Effector CD8-positive, alpha-beta T cell (primary cell): Measurements from ENCODE around the gene ZNF385B.

Source experiments
- DNase-seq: peaks from one replicate; lab custom pipeline; 2025; lab: John Stamatoyannopoulos, UW

The ZNF385B gene

GRCh38 chr2:179745635-179746256 lies 115.7 kb downstream of the ZNF385B start:
- no peak for DNase-seq

GRCh38 chr2:179744401-179744800 lies 117.0 kb downstream of the ZNF385B start:
- DNase-seq = no peak

- DNase-seq = no peak
Measured at GRCh38 chr2:179741317-179741716, 120.1 kb downstream of the ZNF385B start.

- DNase-seq = no peak
Measured at GRCh38 chr2:179729966-179730365, 131.4 kb downstream of the ZNF385B start.

GRCh38 chr2:179726461-179727180 lies 134.8 kb downstream of the ZNF385B start:
- DNase-seq = no peak

- DNase-seq = no peak
Measured at GRCh38 chr2:179724403-179724802, 137.0 kb downstream of the ZNF385B start.

- no peak for DNase-seq
Measured at GRCh38 chr2:179720173-179720772, 141.1 kb downstream of the ZNF385B start.

- DNase-seq = no peak
Measured at GRCh38 chr2:179715871-179716270, 145.5 kb downstream of the ZNF385B start.

- no peak for DNase-seq
Measured at GRCh38 chr2:179715196-179715595, 146.2 kb downstream of the ZNF385B start.

- DNase-seq = no peak
Measured at GRCh38 chr2:179712825-179713224, 148.6 kb downstream of the ZNF385B start.

GRCh38 chr2:179711375-179711774 lies 150.0 kb downstream of the ZNF385B start:
- DNase-seq = no peak

- no peak for DNase-seq
Measured at GRCh38 chr2:179703702-179704101, 157.7 kb downstream of the ZNF385B start.

GRCh38 chr2:179702912-179703311 lies 158.5 kb downstream of the ZNF385B start:
- no peak for DNase-seq

- no peak for DNase-seq
Measured at GRCh38 chr2:179701524-179702110, 159.8 kb downstream of the ZNF385B start.

GRCh38 chr2:179695486-179695885 lies 165.9 kb downstream of the ZNF385B start:
- no peak for DNase-seq

- DNase-seq = no peak
Measured at GRCh38 chr2:179694963-179695362, 166.4 kb downstream of the ZNF385B start.

- no peak for DNase-seq
Measured at GRCh38 chr2:179692610-179693009, 168.8 kb downstream of the ZNF385B start.

GRCh38 chr2:179692043-179692442 lies 169.4 kb downstream of the ZNF385B start:
- no peak for DNase-seq

- no peak for DNase-seq
Measured at GRCh38 chr2:179691235-179691634, 170.2 kb downstream of the ZNF385B start.

GRCh38 chr2:179686718-179687342 lies 174.6 kb downstream of the ZNF385B start:
- no peak for DNase-seq

- DNase-seq = no peak
Measured at GRCh38 chr2:179686069-179686468, 175.3 kb downstream of the ZNF385B start.

GRCh38 chr2:179685146-179685545 lies 176.3 kb downstream of the ZNF385B start:
- DNase-seq = no peak
